Activated T-helper 2 cell treated with anti-CD3 and anti-CD28 coated beads, Interferon-gamma antibody, Interleukin-2, Interleukin-4, amounts not matched to agents 10 μg/mL and 5 μg/mL and 100 μg/mL, durations not matched to agents 14 hours and 24 hours and 36 hours (primary cell): ENCODE measurements around the gene TP73. TPM values are rescaled to one million over a fixed set of nuclear protein-coding genes. Genes with fewer than 3 reads are reported as not detected.

Source experiments
- DNase-seq: peaks from one replicate; pipeline ENCODE4 v3.0.0; 2021; ENCODE audit warnings: low spot score
- H3K27ac Mint-ChIP-seq: one replicate; pipeline ENCODE4 v1.8.0; 2021; ENCODE audit warnings: mixed read lengths
- H3K27me3 Mint-ChIP-seq: one replicate; pipeline ENCODE4 v1.8.0; 2021; ENCODE audit warnings: low read depth, mixed read lengths
- H3K36me3 Mint-ChIP-seq: one replicate; pipeline ENCODE4 v1.8.0; 2021; ENCODE audit warnings: low read depth, mixed read lengths
- H3K4me1 Mint-ChIP-seq: one replicate; pipeline ENCODE4 v1.8.0; 2021; ENCODE audit warnings: low read depth, mixed read lengths
- H3K4me3 Mint-ChIP-seq: one replicate; pipeline ENCODE4 v1.8.0; 2021; ENCODE audit warnings: low read depth, mild to moderate bottlenecking, moderate library complexity, mixed read lengths
- H3K9me3 Mint-ChIP-seq: one replicate; pipeline ENCODE4 v1.8.0; 2021; ENCODE audit warnings: mixed read lengths
- intact Hi-C: fragments of 100-400 bp; cut with micrococcal nuclease; formaldehyde crosslinking; loops from one replicate; pipeline ENCODE4 v1.15.1; 2023
- total RNA-seq: library from RNA; stranded (reverse); gene quantifications from 2 replicates; pipeline ENCODE4 v1.2.3, GENCODE V29; 2022

TP73 gene
- total RNA-seq, 1 donor from 2014 or later = 2.5 TPM

GRCh38 chr1:3779265-3779911 is 127.1 kb downstream of the TP73 start:
- intact Hi-C loops = loop anchor here (10.0 kb wide), 1 partner anchor 125 kb away; the partner anchor contains the start of gene C1orf174
- no peak overlapping the region for H3K4me3 Mint-ChIP-seq
- no peaks in the 10 kb centered on the region for H3K9me3 Mint-ChIP-seq
- H3K36me3 Mint-ChIP-seq = peaks cover 40% of the 10 kb centered on the region
- no peaks in the 10 kb centered on the region for H3K27me3 Mint-ChIP-seq
- DNase-seq = no peak
- H3K4me1 Mint-ChIP-seq = peaks cover 2% of the 10 kb centered on the region
- H3K27ac Mint-ChIP-seq = no peak overlapping the region

- Mint-ChIP-seq H3K4me3 (no peak overlapping the region), H3K27ac (no peak overlapping the region), H3K4me1 (peaks cover 2% of the 10 kb centered on the region), H3K27me3 (no peaks in the 10 kb centered on the region), H3K36me3 (peaks cover 43% of the 10 kb centered on the region), H3K9me3 (no peaks in the 10 kb centered on the region)
- intact Hi-C loops = loop anchor here (10.0 kb wide), 1 partner anchor 125 kb away; the partner anchor contains the start of gene C1orf174
- DNase-seq = no peak
Measured at GRCh38 chr1:3779912-3780416, 127.6 kb downstream of the TP73 start.

- H3K4me3 Mint-ChIP-seq = no peak overlapping the region
Measured at GRCh38 chr1:3780901-3781300, 128.6 kb downstream of the TP73 start.

GRCh38 chr1:3783651-3784474 is 131.5 kb downstream of the TP73 start:
- Mint-ChIP-seq H3K9me3 (no peaks in the 10 kb centered on the region), H3K27me3 (no peaks in the 10 kb centered on the region), H3K4me3 (no peak overlapping the region), H3K4me1 (peaks cover 10% of the 10 kb centered on the region), H3K27ac (no peak overlapping the region), H3K36me3 (peaks cover 56% of the 10 kb centered on the region)
- no peak for DNase-seq
- intact Hi-C loops = no loop called here

More at GRCh38 chr1:3780901-3781300, 128.6 kb downstream of the TP73 start:
- H3K36me3 Mint-ChIP-seq = peaks cover 49% of the 10 kb centered on the region
- no peak overlapping the region for H3K27ac Mint-ChIP-seq
- intact Hi-C loops = no loop called here
- no peaks in the 10 kb centered on the region for H3K27me3 Mint-ChIP-seq
- DNase-seq = no peak
- no peaks in the 10 kb centered on the region for H3K4me1 Mint-ChIP-seq
- H3K9me3 Mint-ChIP-seq = no peaks in the 10 kb centered on the region

- DNase-seq = no peak
- Mint-ChIP-seq H3K9me3 (no peaks in the 10 kb centered on the region), H3K27me3 (no peaks in the 10 kb centered on the region), H3K4me1 (peaks cover 10% of the 10 kb centered on the region), H3K36me3 (peaks cover 47% of the 10 kb centered on the region), H3K4me3 (no peak overlapping the region), H3K27ac (no peak overlapping the region)
- intact Hi-C loops = no loop called here
Measured at GRCh38 chr1:3785045-3785444, 132.7 kb downstream of the TP73 start.

- Mint-ChIP-seq H3K4me1 (peaks cover 10% of the 10 kb centered on the region), H3K9me3 (no peaks in the 10 kb centered on the region), H3K4me3 (no peak overlapping the region), H3K27me3 (no peaks in the 10 kb centered on the region), H3K27ac (no peak overlapping the region), H3K36me3 (peaks cover 42% of the 10 kb centered on the region)
- no peak for DNase-seq
- intact Hi-C loops = no loop called here
Measured at GRCh38 chr1:3785456-3786157, 133.3 kb downstream of the TP73 start.

Other genes with a start within 250 kb of the TP73 start
- not detected in 2 replicates for gene ARHGEF16, start 197.9 kb upstream of the TP73 start, total RNA-seq
- gene MEGF6, start 41.0 kb upstream of the TP73 start, total RNA-seq = 1.7 and 1.9 TPM in 2 replicates
- 7.0 and 7.1 TPM in 2 replicates for gene TPRG1L, start 27.5 kb upstream of the TP73 start, total RNA-seq
- gene WRAP73, start 2.4 kb upstream of the TP73 start, total RNA-seq = 38.7 and 42.2 TPM in 2 replicates
- 0.07 TPM in 1 of 2 replicates, not detected in the other for gene CCDC27, start 99.9 kb downstream of the TP73 start, total RNA-seq
- 1.4 and 2.3 TPM in 2 replicates for gene SMIM1, start 120.2 kb downstream of the TP73 start, total RNA-seq
- gene LRRC47, start 144.0 kb downstream of the TP73 start, total RNA-seq = 40.4 and 41.3 TPM in 2 replicates
- gene CEP104, start 204.7 kb downstream of the TP73 start, total RNA-seq = 35.4 and 49.9 TPM in 2 replicates
- gene DFFB, start 205.0 kb downstream of the TP73 start, total RNA-seq = 15.2 and 17.3 TPM in 2 replicates
- 44.0 and 44.9 TPM in 2 replicates for gene C1orf174, start 247.8 kb downstream of the TP73 start, total RNA-seq